Mesothelial cell of epicardium (in vitro differentiated cells): ENCODE data around the gene COPS4. TPM values are rescaled to one million over a fixed set of nuclear protein-coding genes. Genes with fewer than 3 reads are reported as not detected.
A peak's percentile ranks its signal among the peaks of the same experiment; 100 is the strongest.
"Not testable (repeated sequence)": the region's sequence is repeated elsewhere in the genome, so short reads cannot be mapped to it uniquely, and the experiment has no call there.

Experiments
- DNase-seq, 2 experiments: peaks; one replicate each; pipeline ENCODE4 v3.0.0; 2021; ENCODE audit warnings: low spot score in 2 of 2; ENCODE audit not compliant: unreplicated experiment in 2 of 2
- H3K27ac Mint-ChIP-seq: 2 replicates; pipeline ENCODE4 v1.8.0; 2021; ENCODE audit warnings: mixed read lengths
- H3K27me3 Mint-ChIP-seq: 2 replicates; pipeline ENCODE4 v1.8.0; 2021; ENCODE audit warnings: low read depth, mixed read lengths
- H3K36me3 Mint-ChIP-seq: 2 replicates; pipeline ENCODE4 v1.8.0; 2021; ENCODE audit warnings: mixed read lengths
- H3K4me1 Mint-ChIP-seq: 2 replicates; pipeline ENCODE4 v1.8.0; 2021; ENCODE audit warnings: mixed read lengths
- H3K4me3 Mint-ChIP-seq: 2 replicates; pipeline ENCODE4 v1.8.0; 2021; ENCODE audit warnings: mild to moderate bottlenecking, moderate library complexity, mixed read lengths
- H3K9me3 Mint-ChIP-seq: 2 replicates; pipeline ENCODE4 v1.8.0; 2021; ENCODE audit warnings: mixed read lengths
- CTCF ChIP-seq: fragments of 200-600 bp; sonication (generic); IDR thresholded peaks from one replicate; pipeline ENCODE4 v1.5.0; 2021; ENCODE audit warnings: antibody characterized with exemption; ENCODE audit not compliant: unreplicated experiment
- total RNA-seq: library from RNA; stranded (reverse); gene quantifications from 3 replicates; pipeline ENCODE4 v1.2.1, GENCODE V29; 2021

The COPS4 gene
- total RNA-seq, 1 donor from 2014 or later = 39.6 TPM

GRCh38 chr4:83074086-83074704 lies 39.2 kb downstream of the COPS4 start:
- H3K27ac Mint-ChIP-seq = peak overlapping the region; percentile 49
- H3K4me1 Mint-ChIP-seq = peaks cover 10% of the 10 kb centered on the region
- no peaks in the 10 kb centered on the region for H3K9me3 Mint-ChIP-seq
- TF ChIP-seq CTCF = peak; percentile 64
- DNase-seq = no peak
- no peak overlapping the region for H3K4me3 Mint-ChIP-seq
- no peaks in the 10 kb centered on the region for H3K27me3 Mint-ChIP-seq
- H3K36me3 Mint-ChIP-seq = peaks cover 35% of the 10 kb centered on the region

DNA sequence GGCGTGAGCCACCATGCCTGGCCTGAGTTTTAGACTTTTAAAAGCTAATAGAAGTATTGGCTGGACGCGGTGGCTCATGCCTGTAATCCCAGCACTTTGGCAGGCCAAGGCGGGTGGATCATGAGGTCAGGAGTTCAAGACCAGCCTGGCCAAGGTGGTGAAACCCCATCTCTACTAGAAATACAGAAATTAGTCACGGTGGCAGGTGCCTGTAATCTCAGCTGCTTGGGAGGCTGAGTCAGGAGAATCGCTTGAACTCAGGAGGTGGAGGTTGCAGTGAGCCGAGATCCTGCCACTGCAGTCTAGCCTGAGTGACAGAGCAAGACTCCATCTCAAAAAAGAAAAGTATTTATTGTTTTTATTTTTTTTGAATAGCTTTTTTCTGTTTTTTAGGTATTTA lies 39.8 kb downstream of the COPS4 start:
- not testable (repeated sequence) for H3K9me3 Mint-ChIP-seq, DNase-seq, H3K27me3 Mint-ChIP-seq, H3K27ac Mint-ChIP-seq, H3K4me3 Mint-ChIP-seq
- peaks cover 10% of the 10 kb centered on the region for H3K4me1 Mint-ChIP-seq
- peaks cover 32% of the 10 kb centered on the region for H3K36me3 Mint-ChIP-seq

DNA sequence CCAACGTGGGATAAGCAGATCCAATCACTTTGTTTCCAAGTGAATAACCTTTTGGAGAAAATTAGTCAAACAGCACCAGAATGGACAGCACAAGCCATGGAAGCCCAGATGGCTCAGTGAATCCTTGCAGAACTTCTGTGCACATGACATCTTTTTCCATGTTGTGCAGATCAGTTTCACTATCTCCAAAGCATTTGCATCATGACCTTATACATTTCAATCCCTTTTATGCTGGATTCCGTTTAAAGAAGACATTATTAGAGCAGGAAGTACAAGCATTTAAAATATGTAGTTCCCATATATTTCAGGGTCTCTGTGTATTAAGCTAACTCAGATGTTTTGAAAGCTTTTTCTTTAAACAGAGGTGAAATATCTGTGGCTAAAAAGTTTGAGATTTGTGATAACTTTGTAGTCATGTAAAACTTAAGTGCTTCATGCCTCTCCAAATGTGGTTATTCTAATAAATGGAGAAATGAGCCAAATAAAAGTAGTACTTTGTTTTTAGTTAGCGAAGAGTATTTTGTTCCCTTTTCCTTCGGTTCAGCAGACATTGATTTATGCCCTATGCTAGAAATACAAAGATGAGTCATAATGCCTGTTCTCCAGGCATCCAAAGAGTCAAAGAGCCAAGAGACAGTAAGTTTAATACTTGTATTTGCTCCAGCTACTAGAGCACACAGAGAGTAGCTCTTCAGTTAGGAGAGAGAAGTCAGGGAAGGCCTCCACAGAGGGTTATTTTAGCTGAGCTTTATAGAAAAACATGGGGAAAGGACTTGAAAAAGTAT lies 40.5 kb downstream of the COPS4 start:
- no peaks in the 10 kb centered on the region for H3K9me3 Mint-ChIP-seq
- DNase-seq = no peak
- H3K4me1 Mint-ChIP-seq = peaks cover 10% of the 10 kb centered on the region
- H3K36me3 Mint-ChIP-seq = peaks cover 26% of the 10 kb centered on the region
- no peak for TF ChIP-seq CTCF
- H3K27ac Mint-ChIP-seq = peak overlapping the region; percentile 80
- H3K4me3 Mint-ChIP-seq = no peak overlapping the region
- H3K27me3 Mint-ChIP-seq = no peaks in the 10 kb centered on the region

DNA sequence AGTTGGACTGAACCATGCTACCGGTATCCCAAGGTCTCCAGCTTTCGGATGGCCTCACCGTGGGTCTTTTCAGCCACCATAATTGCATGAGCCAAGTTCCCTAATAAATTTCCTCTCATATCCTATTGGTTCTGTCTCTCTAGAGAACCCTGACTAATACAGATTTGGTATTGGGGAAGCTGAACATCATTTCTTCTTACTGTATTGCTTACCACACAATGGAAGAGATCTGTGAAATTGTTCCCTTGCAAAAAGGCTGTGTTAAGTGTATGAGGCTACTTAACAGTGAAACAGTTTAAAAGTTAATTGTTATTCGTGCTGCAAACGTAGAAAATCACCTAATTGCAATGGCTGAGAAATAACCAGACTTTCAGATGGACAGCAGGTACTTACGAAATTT lies 45.6 kb downstream of the COPS4 start:
- Mint-ChIP-seq H3K27ac (no peak overlapping the region), H3K4me3 (no peak overlapping the region), H3K4me1 (peaks cover 5% of the 10 kb centered on the region), H3K27me3 (no peaks in the 10 kb centered on the region), H3K36me3 (peaks cover 16% of the 10 kb centered on the region), H3K9me3 (peaks cover 5% of the 10 kb centered on the region)
- no peak for TF ChIP-seq CTCF
- DNase-seq = no peak

DNA sequence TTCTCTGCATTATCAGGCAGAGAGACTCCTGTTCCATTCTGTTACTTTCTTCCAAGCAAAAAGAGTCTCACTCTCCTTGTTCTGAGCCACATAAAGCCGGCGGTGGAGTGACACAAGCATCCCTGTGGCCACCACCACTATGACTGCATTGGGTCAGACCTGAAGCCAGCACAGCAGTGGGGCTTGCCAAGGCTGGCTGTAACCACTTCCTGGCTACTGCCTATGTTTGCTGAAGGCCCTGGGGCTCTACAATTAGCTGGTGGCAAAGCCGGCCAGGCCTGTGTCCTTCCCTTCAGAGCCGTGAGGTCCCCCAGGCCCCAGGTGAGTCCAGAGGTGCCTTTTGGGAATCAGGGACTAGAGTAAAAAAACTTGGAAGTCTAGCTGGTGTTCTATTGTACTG lies 47.8 kb downstream of the COPS4 start:
- no peak overlapping the region for H3K4me3 Mint-ChIP-seq
- H3K27me3 Mint-ChIP-seq = no peaks in the 10 kb centered on the region
- H3K36me3 Mint-ChIP-seq = peaks cover 4% of the 10 kb centered on the region
- no peaks in the 10 kb centered on the region for H3K4me1 Mint-ChIP-seq
- no peak overlapping the region for H3K27ac Mint-ChIP-seq
- peaks cover 5% of the 10 kb centered on the region for H3K9me3 Mint-ChIP-seq
- DNase-seq = no peak
- TF ChIP-seq CTCF = no peak

DNA sequence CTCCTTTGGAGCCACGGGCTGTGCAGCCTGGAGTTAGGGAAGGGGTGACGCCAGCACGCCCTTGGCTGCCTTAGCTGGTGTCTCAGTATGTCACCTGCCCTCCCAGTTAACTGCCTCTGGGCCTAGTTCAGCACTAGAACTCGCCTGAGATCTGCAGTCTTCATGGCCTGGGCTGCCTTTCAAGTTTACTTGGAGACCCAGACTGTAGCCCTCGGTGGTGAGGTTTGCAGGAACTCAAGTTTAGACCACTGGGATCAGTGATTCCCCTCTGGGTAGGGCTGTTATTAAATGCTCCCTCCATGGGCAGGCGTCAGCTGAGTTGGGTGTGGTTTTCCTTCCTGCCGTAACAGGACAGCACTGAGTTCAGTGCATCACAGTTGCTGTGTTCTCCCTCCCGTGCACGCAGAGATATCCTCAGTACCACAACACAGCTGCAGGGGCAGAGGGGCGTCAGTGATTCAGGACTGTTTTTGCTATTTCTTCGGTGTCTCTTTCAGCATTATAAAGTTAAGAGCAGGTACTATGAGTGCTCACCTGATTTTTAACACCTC lies 49.0 kb downstream of the COPS4 start:
- no peak for TF ChIP-seq CTCF
- H3K36me3 Mint-ChIP-seq = no peaks in the 10 kb centered on the region
- no peaks in the 10 kb centered on the region for H3K4me1 Mint-ChIP-seq
- H3K27ac Mint-ChIP-seq = no peak overlapping the region
- DNase-seq = no peak
- H3K27me3 Mint-ChIP-seq = no peaks in the 10 kb centered on the region
- H3K9me3 Mint-ChIP-seq = peaks cover 5% of the 10 kb centered on the region
- H3K4me3 Mint-ChIP-seq = no peak overlapping the region

DNA sequence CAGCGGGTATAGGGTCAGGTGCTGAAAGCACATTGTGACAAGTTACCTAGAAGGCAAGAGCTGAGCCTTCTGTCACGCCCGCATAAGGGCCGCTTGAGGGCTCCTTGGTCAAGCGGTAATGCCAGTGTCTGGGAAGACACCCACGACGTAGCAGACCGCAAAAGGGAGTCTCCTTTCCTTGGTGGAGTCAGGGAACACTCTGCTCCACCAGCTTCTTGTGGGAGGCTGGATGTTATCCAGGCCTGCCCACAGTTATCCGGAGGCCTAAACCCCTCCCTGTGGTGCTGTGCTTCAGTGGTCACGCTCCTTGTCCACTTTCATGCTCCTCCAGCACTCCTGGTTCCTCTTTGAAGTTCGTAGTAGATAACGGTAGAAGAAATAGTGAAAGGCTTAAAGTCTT lies 50.0 kb downstream of the COPS4 start:
- not testable (repeated sequence) for H3K36me3 Mint-ChIP-seq, H3K4me3 Mint-ChIP-seq, H3K27me3 Mint-ChIP-seq, H3K27ac Mint-ChIP-seq, H3K4me1 Mint-ChIP-seq, DNase-seq, H3K9me3 Mint-ChIP-seq
